Type B pancreatic cell (in vitro differentiated cells): ENCODE measurements around the gene INSL6. TPM values are rescaled to one million over a fixed set of nuclear protein-coding genes. Genes with fewer than 3 reads are reported as not detected.
"Not testable (repeated sequence)": the region's sequence is repeated elsewhere in the genome, so short reads cannot be mapped to it uniquely, and the experiment has no call there.

Experiments
- DNase-seq: peaks from one replicate; pipeline ENCODE4 v3.0.0; 2021; ENCODE audit warnings: mixed read lengths; ENCODE audit not compliant: unreplicated experiment; ENCODE audit errors: extremely low spot score
- H3K27ac Mint-ChIP-seq: 2 replicates; pipeline ENCODE4 v1.8.0; 2021; ENCODE audit warnings: mild to moderate bottlenecking, mixed read lengths
- H3K27me3 Mint-ChIP-seq: 2 replicates; pipeline ENCODE4 v1.8.0; 2021; ENCODE audit warnings: mixed read lengths
- H3K36me3 Mint-ChIP-seq: 2 replicates; pipeline ENCODE4 v1.8.0; 2021; ENCODE audit warnings: mixed read lengths
- H3K4me1 Mint-ChIP-seq: one replicate; pipeline ENCODE4 v1.8.0; 2021; ENCODE audit warnings: mixed read lengths; ENCODE audit not compliant: unreplicated experiment
- H3K4me3 Mint-ChIP-seq: 2 replicates; pipeline ENCODE4 v1.8.0; 2021; ENCODE audit warnings: mild to moderate bottlenecking, mixed read lengths
- H3K9me3 Mint-ChIP-seq: 2 replicates; pipeline ENCODE4 v1.8.0; 2021; ENCODE audit warnings: mixed read lengths
- total RNA-seq: library from RNA; stranded (reverse); gene quantifications from 2 replicates; pipeline ENCODE4 v1.2.1, GENCODE V29; 2021; ENCODE audit warnings: low replicate concordance
- TF ChIP-seq, protein P1 (sequence below): fragments of 200-600 bp; sonication (generic); conservative IDR thresholded peaks from 2 replicates; pipeline ENCODE4 v1.5.0; 2021; ENCODE audit warnings: antibody characterized with exemption, mild to moderate bottlenecking

INSL6 gene
- total RNA-seq, 1 donor from 2014 or later: not detected

DNA sequence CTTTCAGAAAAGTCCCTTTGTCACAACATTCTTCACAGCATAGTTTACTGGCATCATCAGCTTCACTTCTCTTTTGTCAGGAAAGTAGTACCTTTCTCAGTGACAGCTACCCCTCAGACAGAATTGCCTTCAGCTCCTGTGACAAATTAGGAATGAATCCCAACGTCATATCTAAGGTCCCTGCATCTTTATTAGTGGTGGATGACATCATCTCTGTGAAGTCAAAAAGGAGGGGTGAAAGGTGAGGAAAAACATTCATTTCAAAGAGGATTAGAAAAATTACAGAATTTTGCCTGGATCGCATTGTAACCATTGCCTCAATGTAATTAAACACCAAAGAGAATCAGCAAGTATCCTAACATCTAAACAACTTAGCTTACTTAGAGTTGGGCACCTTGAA is 7.9 kb upstream of the INSL6 start:
- Mint-ChIP-seq H3K27me3 (peaks cover 8% of the 10 kb centered on the region), H3K9me3 (no peaks in the 10 kb centered on the region), H3K27ac (no peak overlapping the region), H3K4me3 (no peak overlapping the region), H3K4me1 (no peaks in the 10 kb centered on the region), H3K36me3 (no peaks in the 10 kb centered on the region)
- DNase-seq: no peak
- TF ChIP-seq, protein P1, sequence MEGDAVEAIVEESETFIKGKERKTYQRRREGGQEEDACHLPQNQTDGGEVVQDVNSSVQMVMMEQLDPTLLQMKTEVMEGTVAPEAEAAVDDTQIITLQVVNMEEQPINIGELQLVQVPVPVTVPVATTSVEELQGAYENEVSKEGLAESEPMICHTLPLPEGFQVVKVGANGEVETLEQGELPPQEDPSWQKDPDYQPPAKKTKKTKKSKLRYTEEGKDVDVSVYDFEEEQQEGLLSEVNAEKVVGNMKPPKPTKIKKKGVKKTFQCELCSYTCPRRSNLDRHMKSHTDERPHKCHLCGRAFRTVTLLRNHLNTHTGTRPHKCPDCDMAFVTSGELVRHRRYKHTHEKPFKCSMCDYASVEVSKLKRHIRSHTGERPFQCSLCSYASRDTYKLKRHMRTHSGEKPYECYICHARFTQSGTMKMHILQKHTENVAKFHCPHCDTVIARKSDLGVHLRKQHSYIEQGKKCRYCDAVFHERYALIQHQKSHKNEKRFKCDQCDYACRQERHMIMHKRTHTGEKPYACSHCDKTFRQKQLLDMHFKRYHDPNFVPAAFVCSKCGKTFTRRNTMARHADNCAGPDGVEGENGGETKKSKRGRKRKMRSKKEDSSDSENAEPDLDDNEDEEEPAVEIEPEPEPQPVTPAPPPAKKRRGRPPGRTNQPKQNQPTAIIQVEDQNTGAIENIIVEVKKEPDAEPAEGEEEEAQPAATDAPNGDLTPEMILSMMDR: no peak

DNA sequence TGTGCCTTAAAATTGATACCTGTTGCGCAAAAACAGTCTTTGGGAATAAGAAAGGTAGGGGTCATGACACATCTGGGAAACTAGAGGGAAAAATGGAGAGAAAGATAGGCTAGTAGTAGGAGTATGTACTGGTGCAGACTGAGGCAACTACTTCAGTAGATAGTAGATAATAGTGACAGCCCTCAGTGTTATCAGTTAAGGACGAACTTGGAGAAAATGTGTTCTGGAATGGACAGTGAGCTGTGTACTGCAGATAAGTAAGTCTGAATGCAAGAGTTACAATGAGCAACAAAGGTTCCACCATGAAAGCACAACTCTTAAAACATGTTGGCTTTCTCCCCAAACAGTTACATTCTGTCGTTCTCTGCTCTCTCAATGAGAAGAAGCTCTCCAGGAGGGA is 6.5 kb upstream of the INSL6 start:
- H3K4me1 Mint-ChIP-seq: no peaks in the 10 kb centered on the region
- no peak overlapping the region for H3K4me3 Mint-ChIP-seq
- DNase-seq: no peak
- no peaks in the 10 kb centered on the region for H3K9me3 Mint-ChIP-seq
- H3K36me3 Mint-ChIP-seq: no peaks in the 10 kb centered on the region
- TF ChIP-seq, protein P1: no peak
- H3K27me3 Mint-ChIP-seq: peaks cover 8% of the 10 kb centered on the region
- H3K27ac Mint-ChIP-seq: no peak overlapping the region

DNA sequence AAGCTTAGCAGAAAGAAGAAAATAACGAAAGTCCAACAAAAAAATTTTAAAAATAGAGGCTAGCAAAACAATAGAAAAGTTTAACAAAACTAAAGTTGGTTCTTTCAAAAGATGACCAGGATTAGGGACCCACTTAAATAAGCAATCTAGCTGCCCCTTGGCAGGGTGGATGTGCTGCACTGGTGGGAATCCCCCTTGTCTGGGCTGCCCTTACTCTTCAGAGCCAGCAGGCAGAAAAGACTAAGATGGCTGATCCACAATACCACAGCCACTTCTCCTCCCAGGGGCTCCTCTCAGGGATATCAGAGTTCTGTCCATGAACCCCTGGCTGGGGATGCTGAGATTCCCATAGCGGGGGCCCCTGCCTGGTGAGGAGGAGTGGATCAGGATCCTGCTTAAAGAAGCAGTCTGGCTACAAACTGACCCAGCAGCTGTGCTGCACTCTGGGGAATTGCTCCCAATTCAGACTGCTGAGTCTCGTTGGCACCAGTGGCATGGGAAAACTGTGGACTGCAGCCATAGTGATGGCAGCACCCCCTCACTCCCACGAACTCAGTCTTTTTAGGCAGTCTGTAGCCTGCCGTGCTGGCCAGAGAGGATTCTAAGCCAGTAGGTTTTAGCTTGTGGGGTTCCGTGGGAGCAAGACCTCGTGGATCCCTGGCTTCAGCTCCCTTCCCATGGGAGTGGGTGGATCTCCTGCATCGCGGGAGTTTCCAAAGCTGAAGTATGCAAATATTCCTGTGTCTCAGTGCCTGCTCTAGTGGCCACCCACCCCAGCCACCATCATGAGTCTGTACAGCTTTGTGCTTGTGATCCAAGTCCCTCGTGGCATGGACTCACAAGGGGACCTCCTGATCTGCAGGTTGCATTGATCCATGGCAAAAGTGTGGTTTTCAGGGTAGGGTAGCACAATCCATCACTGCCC is 2.9 kb upstream of the INSL6 start:
- Mint-ChIP-seq H3K36me3 (no peaks in the 10 kb centered on the region), H3K4me3 (no peak overlapping the region), H3K27ac (no peak overlapping the region), H3K27me3 (peaks cover 8% of the 10 kb centered on the region), H3K4me1 (no peaks in the 10 kb centered on the region), H3K9me3 (no peaks in the 10 kb centered on the region)
- TF ChIP-seq, protein P1: no peak
- DNase-seq: no peak

DNA sequence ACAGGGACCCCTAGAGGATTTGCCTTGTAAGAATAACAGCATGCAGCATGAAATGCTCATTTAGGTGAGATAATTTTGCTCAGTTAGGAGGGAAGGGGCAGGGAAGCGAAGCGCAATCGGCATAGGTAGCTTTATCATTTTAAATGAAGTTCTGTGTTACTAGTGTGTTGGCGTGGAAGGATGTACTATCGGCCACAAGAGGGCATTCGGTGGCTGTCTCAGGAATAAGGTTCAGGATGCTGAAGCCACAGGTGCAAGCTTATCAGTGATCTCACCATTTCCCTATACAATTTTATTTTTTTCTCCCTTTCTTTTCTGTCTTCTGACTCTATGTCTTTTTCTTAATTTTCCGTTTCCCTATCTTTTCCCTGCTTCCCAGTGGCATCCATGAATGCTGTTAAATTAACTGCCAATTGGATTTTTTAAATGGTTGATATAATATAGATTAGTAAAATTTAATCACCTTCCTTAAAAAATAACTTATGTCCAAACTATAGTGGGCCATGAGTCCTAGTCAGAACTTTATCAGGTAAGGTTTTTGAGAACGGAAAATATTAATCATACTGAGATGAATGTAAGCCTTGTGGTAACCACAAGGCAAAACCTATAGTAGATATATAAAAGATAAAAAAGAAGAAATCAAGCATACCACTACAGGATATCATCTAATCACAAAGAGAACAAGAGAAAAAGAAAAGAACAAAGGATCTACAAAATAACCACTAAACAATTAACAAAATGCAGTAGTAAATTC is 1.2 kb upstream of the INSL6 start:
- Mint-ChIP-seq H3K4me3 (no peak overlapping the region), H3K4me1 (no peaks in the 10 kb centered on the region), H3K27me3 (peaks cover 4% of the 10 kb centered on the region), H3K9me3 (no peaks in the 10 kb centered on the region), H3K27ac (no peak overlapping the region), H3K36me3 (no peaks in the 10 kb centered on the region)
- TF ChIP-seq, protein P1: peak; percentile 86
- DNase-seq: no peak

DNA sequence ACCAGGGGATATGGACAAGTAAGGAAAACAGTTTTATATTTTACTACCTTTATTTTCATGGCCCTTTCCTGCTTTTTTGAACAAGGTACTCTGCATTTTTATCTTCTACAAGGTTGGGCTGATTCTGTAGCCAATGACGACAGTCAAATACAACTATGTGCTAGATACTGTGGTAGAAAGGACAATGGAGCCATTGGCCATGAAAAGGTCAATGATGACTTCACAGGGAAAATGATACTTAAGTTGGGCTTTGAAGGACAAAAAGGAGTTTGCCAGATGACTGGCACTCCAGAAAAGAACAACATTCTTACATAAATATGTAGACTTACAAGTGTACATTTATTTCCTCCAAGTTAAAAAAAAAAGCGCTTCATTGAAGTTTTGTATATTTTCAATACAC is 663 bp downstream of the INSL6 start:
- Mint-ChIP-seq H3K27me3 (no peaks in the 10 kb centered on the region), H3K36me3 (no peaks in the 10 kb centered on the region), H3K4me1 (no peaks in the 10 kb centered on the region), H3K27ac (no peak overlapping the region), H3K4me3 (no peak overlapping the region), H3K9me3 (peaks cover 9% of the 10 kb centered on the region)
- no peak for DNase-seq
- TF ChIP-seq, protein P1: no peak

DNA sequence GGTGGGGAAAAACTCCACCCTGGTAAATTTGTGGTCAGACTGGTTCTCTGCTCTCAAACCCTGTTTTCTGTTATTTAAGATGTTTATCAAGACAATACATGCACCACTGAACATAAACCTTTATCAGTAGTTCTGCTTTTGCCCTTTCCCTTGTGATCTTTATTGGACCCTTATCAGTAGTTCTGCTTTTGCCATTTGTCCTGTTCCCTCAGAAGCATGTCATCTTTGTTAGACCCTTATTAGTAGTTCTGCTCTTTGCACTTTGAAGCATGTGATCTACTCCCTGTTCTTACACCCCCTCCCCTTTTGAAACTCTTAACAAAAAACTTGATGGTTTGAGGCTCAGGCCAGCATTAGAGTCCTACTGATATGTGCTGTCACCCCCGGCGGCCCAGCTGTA is 4.8 kb downstream of the INSL6 start:
- H3K9me3 Mint-ChIP-seq, H3K27me3 Mint-ChIP-seq, H3K36me3 Mint-ChIP-seq: not testable (repeated sequence)

More for the DNA sequence above, 4.8 kb downstream of the INSL6 start:
- not testable (repeated sequence) for H3K27ac Mint-ChIP-seq, DNase-seq, H3K4me1 Mint-ChIP-seq, H3K4me3 Mint-ChIP-seq
